ENCODE results near the gene DZIP3. TPM values are rescaled to one million over a fixed set of nuclear protein-coding genes. Genes with fewer than 3 reads are reported as not detected.

Gene DZIP3
- total and polyA plus RNA-seq, 2 experiments from 2014 or later = 28.7 to 32.0 TPM

- no peaks in the 10 kb centered on the region for H3K27me3 Mint-ChIP-seq (ENCODE audit: insufficient read depth, low read depth, poor library complexity)
- H3K27ac Mint-ChIP-seq = no peak overlapping the region
- no peaks in the 10 kb centered on the region for H3K9me3 Mint-ChIP-seq
- Histone ChIP-seq H3K9me2 (ENCODE audit: insufficient read depth) (no peaks in the 10 kb centered on the region; the same call in 1 of the 2 replicates), H2AFZ (no peak overlapping the region), H3F3A (replicated peaks; ENCODE audit: low read depth) (no peaks in the 10 kb centered on the region), H3K4me3 (no peak overlapping the region), H3K4me1 (ENCODE audit: insufficient read depth) (peaks cover 6% of the 10 kb centered on the region; the same call in 1 of the 2 replicates), H3K27me3 (ENCODE audit: insufficient read depth) (no peaks in the 10 kb centered on the region), H3K79me2 (replicated peaks; ENCODE audit: insufficient read depth) (no peaks in the 10 kb centered on the region), H3K36me3 (ENCODE audit: insufficient read depth) (no peaks in the 10 kb centered on the region), H4K20me1 (replicated peaks; ENCODE audit: insufficient read depth) (no peaks in the 10 kb centered on the region), H3K27ac (ENCODE audit: low read depth) (no peak overlapping the region), H3K4me2 (no peak overlapping the region)
- H3K4me3 Mint-ChIP-seq = no peak overlapping the region
- DNase-seq (ENCODE audit: low spot score) = no peak
- H3K36me3 Mint-ChIP-seq (ENCODE audit: low read depth) = peaks cover 10% of the 10 kb centered on the region; the same call in 2 of the 3 replicates
- TF ChIP-seq CREB1 (CRISPR knock-in tag; IDR thresholded peaks at IDR 0.05; ENCODE audit: low read depth) (no peak), REST (IDR thresholded peaks at IDR 0.05; ENCODE audit: unreplicated experiment) (no peak), ZNF114 (CRISPR knock-in tag; IDR thresholded peaks at IDR 0.05) (no peak), CTCF (conservative IDR thresholded peaks at IDR 0.05; ENCODE audit: low read depth in 2 of 2) (no peak), POLR2AphosphoS5 (IDR thresholded peaks at IDR 0.05; ENCODE audit: low read depth) (no peak), EZH2 (IDR thresholded peaks at IDR 0.05; ENCODE audit: low read depth, unreplicated experiment) (no peak), ZNF331 (CRISPR knock-in tag; IDR thresholded peaks at IDR 0.05; ENCODE audit: low read depth) (no peak), EZH2phosphoT487 (IDR thresholded peaks at IDR 0.05; ENCODE audit: unreplicated experiment) (no peak), STAT1 (IDR thresholded peaks at IDR 0.05; ENCODE audit: unreplicated experiment) (no peak), NANOG (IDR thresholded peaks at IDR 0.05; ENCODE audit: borderline replicate concordance) (no peak), ETS1 (IDR thresholded peaks at IDR 0.05) (no peak)
- ATAC-seq = peak; percentile 52; the same call in 2 of the 3 replicates
- peaks cover 18% of the 10 kb centered on the region for H3K4me1 Mint-ChIP-seq
Observed at GRCh38 chr3:108642526-108642925, 53.0 kb downstream of the DZIP3 start.
